Esophagus muscularis mucosa (tissue), 4 donors: ENCODE results near the gene LILRB3.

Experiments used
- CTCF ChIP-seq, 3 experiments: fragments of 200-600 bp in 2 of 3; fragments of 450-650 bp in 1 of 3; sonication (generic) in 2 of 3; IDR thresholded peaks; one replicate each; pipeline ENCODE4 v1.5.1; 2017 to 2019; ENCODE audit warnings: antibody characterized with exemption in 3 of 3, mild to moderate bottlenecking in 2 of 3, moderate library complexity in 1 of 3
- EP300 ChIP-seq: sonication (generic); formaldehyde crosslinking; IDR thresholded peaks from one replicate; pipeline ENCODE4 v1.6.1; 2017; ENCODE audit warnings: antibody characterized with exemption
- POLR2A ChIP-seq: fragments of 450-650 bp; IDR thresholded peaks from one replicate; pipeline ENCODE4 v1.6.1; 2017; ENCODE audit warnings: antibody characterized with exemption, moderate library complexity, mild to moderate bottlenecking, low read depth
- POLR2AphosphoS5 ChIP-seq, 2 donors: sonication (generic); formaldehyde crosslinking; IDR thresholded peaks; one replicate each; pipeline ENCODE4 v1.6.1; 2017; ENCODE audit warnings: antibody characterized with exemption in 2 of 2

- TF ChIP-seq POLR2AphosphoS5 (IDR thresholded peaks at IDR 0.05), result peak in 1 of 2 donors; percentile 25
- no peak for TF ChIP-seq CTCF (IDR thresholded peaks at IDR 0.05)
- no peak for TF ChIP-seq EP300
- no peak for TF ChIP-seq POLR2A
Measured at GRCh38 chr19:54248016-54248601, 25.3 kb upstream of the LILRB3 start.
